Ishikawa (cell line): ENCODE measurements around the gene RASA3.

Experiments
- CEBPB ChIP-seq: IDR thresholded peaks from 2 replicates; pipeline ENCODE4 v1.6.1; 2012
- CREB1 ChIP-seq: IDR thresholded peaks from 2 replicates; pipeline ENCODE4 v1.6.1; 2012; ENCODE audit warnings: low read depth
- EGR1 ChIP-seq: IDR thresholded peaks from 2 replicates; pipeline ENCODE4 v1.6.1; 2012
- EP300 ChIP-seq: IDR thresholded peaks from 2 replicates; pipeline ENCODE4 v1.6.1; 2012; ENCODE audit warnings: borderline replicate concordance
- FOXM1 ChIP-seq: IDR thresholded peaks from 2 replicates; pipeline ENCODE4 v1.6.1; 2012; ENCODE audit warnings: low read depth, borderline replicate concordance
- NFIC ChIP-seq: IDR thresholded peaks from 2 replicates; pipeline ENCODE4 v1.6.1; 2012
- RAD21 ChIP-seq: IDR thresholded peaks from 2 replicates; pipeline ENCODE4 v1.6.1; 2012; ENCODE audit warnings: low read depth
- REST ChIP-seq: IDR thresholded peaks from 2 replicates; pipeline ENCODE4 v1.6.1; 2012; ENCODE audit warnings: low read depth, mild to moderate bottlenecking
- TAF1 ChIP-seq: IDR thresholded peaks from 2 replicates; pipeline ENCODE4 v1.6.1; 2012; ENCODE audit warnings: low read depth, mild to moderate bottlenecking
- TCF12 ChIP-seq: IDR thresholded peaks from 2 replicates; pipeline ENCODE4 v1.6.1; 2012; ENCODE audit warnings: low read depth
- TEAD4 ChIP-seq: IDR thresholded peaks from 2 replicates; pipeline ENCODE4 v1.6.1; 2012
- YY1 ChIP-seq: IDR thresholded peaks from 2 replicates; pipeline ENCODE4 v1.6.1; 2012; ENCODE audit warnings: low read depth
- ZBTB7A ChIP-seq: IDR thresholded peaks from 2 replicates; pipeline ENCODE4 v1.6.1; 2012; ENCODE audit warnings: low read depth
- TF ChIP-seq, protein P1 (sequence below): IDR thresholded peaks from 2 replicates; pipeline ENCODE4 v1.6.1; 2012
- TF ChIP-seq, protein P2 (sequence below): IDR thresholded peaks from 2 replicates; pipeline ENCODE4 v1.6.1; 2012

RASA3 gene

DNA sequence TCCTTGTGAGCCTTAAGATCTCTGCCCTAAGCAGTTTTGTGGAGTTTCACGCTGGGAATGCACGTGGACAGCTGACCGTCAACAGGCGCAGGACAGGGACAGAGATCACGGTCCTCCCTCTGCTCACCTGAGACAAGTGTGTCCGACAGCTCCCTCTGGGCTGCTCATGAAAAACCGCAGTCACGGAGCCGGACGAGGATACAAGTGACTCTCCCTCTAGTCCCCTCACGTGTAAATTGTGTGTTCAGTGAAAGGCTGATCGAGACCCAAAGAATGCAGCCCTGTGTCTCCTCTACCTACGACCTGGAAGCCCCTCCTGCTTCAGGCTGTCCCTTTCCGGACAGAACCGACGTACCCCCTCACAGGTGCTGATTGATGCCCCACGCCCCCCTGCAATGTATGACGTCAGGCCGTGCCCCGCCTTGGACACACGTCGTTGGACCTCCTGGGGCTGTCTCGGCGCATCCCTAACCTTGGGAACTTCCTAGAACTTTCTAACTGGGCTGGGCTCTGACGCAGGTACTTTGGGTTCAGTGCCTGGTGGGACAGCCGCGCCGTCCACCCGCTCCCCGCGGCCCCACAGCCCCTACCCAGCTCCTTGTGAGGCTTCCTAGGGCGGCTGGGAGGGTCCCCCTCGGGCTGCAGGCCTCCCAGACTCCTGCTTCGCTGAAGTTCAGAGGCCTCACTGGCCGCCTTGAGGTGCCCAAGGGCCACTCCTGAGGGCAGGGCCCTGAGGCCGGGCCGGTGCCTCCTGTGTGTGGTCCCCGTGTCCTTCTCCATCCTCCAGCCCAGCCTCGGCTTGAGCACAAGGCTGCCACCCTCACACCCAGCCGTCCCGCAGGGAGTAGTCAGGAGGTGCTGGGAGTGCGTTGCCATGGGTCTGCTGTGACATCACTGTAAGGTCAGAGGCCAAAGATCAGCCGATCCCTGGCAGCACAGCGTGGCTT lies 158.9 kb downstream of the RASA3 start, which contains the start of gene C13orf46:
TSS of gene C13orf46 (minus strand) at position 859 of the 947 bp plus-strand sequence. CDS start at position 780, 79 bp downstream.
- TF ChIP-seq EP300 (no peak), REST (no peak), CREB1 (no peak), EGR1 (no peak), YY1 (no peak), TAF1 (no peak)
- TF ChIP-seq, protein P1, sequence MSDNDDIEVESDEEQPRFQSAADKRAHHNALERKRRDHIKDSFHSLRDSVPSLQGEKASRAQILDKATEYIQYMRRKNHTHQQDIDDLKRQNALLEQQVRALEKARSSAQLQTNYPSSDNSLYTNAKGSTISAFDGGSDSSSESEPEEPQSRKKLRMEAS = no peak

DNA sequence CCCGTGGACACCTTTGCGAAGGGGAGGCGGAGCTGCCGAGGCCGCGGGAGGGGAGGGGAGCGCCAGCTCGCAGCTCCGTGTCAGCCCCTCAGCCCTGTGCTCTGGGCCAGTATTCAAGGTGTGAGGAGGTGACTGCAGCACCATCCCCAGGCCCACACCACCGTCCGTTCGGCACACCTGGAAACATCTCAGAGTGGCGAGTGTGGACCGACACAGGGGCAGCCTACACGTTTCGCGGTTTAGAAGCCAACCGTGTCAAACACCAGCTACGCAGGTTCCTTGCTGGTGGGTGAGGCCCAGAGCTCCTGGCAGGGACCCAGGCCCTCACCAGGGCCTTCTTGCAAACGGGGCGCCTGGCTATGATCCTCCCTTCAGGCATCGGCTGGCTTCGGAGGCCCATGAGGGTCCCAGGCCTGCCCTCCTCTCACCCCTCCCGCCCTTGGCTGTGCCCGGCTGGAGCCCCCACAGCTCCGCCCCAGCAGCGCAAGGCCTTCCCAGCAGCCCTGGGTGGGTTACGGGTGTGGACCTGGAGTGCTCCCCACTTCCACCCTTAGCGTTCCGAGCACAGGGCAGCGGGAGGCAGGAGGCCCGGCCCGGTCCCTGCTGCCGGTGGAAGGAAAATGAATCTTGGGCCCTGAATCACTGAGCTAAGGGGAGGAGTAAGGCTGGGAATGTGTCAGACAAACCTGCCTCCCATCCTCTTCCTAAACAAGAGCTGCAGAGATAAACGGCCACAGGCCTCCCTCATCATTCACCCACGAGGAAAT lies 159.8 kb downstream of the RASA3 start:
- TF ChIP-seq NFIC = no peak
- no peak for TF ChIP-seq EGR1
- TF ChIP-seq TEAD4 = no peak
- TF ChIP-seq CEBPB = no peak
- TF ChIP-seq TAF1 = no peak

DNA sequence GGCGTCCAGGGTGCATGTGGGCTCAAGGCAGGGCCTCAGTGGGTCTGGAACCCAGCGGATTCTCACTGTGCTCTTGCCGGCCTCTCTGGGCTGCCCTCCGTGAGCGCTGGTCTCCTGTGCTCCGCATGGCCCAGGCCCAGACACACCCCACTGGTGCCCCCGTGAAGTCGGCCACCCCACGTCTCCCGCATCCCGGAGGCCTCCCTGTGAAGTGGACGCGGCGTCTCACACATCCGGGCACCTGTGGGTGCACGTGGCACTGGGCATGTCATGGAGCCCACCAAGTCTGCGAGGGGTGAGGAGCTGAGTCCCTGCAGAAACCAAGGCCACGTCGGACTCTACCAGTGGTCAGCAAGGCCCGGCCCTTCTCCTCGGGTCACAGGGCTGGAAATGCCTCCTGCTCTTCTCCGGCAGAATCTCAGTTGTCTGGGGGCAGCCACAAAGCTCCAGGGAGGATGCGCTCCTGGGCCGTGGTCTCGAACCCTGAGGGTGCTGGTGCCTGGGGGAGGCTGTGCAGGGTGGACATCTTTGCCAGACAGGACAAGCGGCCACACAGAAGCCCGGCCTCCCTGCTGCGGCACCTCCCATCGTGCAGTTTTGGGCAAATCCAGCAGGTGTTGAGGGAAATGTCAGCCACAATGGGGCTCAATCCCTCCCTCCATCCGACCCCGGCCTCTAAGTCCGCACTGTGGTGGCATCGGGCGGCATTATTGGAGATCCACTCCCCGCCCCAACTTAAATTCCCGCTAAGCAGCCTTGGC lies 160.8 kb downstream of the RASA3 start:
- TF ChIP-seq REST = no peak
- TF ChIP-seq EP300 = no peak
- no peak for TF ChIP-seq EGR1
- TF ChIP-seq CEBPB = no peak
- TF ChIP-seq, protein P2, sequence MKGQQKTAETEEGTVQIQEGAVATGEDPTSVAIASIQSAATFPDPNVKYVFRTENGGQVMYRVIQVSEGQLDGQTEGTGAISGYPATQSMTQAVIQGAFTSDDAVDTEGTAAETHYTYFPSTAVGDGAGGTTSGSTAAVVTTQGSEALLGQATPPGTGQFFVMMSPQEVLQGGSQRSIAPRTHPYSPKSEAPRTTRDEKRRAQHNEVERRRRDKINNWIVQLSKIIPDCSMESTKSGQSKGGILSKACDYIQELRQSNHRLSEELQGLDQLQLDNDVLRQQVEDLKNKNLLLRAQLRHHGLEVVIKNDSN = no peak
- no peak for TF ChIP-seq YY1

DNA sequence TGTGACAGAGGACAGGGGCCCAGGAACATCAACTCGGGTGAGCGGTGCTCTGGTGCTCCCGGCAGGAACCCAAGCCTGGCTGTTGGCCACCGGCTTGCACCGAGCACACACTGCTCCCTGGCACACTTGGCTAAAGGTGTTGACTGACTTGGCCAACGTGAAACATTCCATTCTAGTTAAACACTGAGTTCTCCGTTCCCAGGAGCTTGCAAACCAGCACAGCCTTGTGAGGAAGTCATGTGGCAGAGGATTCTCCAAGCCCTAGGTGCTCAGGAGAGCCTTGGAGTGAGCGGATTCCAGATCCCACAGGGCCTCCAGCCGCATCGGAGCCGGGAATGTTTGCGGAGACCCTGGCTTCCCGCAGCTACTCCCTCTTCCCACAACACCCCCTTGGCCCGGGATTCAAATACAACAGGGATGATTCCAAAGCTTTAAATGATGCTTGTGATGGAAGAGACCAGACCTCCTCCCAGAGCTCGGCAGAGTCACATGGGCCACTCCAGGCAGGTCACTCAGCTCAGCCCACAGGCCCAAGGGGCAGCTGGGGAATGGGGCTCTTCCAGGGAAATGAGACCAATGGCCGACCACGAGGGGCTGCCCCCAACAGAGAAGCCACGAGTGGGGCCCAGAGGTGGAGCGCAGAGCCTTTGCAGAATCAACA lies 161.5 kb downstream of the RASA3 start:
- TF ChIP-seq TCF12 = no peak; the same call in 1 of the 2 replicates
- peak; percentile 58; the same call in 1 of the 2 replicates for TF ChIP-seq NFIC

DNA sequence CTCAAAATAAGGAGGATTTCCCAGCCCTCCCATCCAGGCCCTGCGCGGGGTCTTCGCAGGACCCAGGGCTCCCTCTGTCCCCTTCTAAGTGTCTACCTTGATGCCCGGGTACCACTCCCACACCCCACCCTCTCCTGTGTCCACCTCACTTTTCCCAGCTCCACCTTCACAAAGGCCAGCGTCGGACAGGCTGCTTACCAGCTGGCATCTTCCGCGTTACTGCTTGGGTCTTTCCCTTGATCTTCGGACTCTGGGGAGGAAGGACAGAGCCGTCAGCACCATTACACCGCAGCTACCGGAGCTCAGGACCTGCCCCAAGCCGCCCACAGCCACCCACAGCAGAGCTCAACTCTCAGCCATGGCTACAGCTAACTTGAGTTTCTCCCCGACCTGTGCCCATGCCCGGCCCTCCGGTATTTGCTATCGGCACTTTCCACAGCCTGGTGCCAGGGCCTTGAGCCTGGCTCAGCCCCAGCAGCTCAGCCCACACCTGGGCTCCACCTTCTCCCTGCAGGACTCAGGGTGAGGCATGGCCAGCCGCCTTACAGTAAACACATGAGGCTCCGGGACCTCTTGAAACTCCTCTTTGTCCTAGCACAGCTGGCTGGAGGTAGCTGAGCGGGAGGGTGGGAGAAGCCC lies 162.3 kb downstream of the RASA3 start:
- no peak for TF ChIP-seq CEBPB
- no peak for TF ChIP-seq FOXM1
- TF ChIP-seq REST = no peak
- TF ChIP-seq, protein P2 = no peak
- TF ChIP-seq TCF12 = no peak
- no peak for TF ChIP-seq YY1
- no peak for TF ChIP-seq RAD21
- no peak for TF ChIP-seq ZBTB7A
- no peak for TF ChIP-seq CREB1
- no peak for TF ChIP-seq EGR1
- TF ChIP-seq TAF1 = no peak
- TF ChIP-seq, protein P1 = no peak
- no peak for TF ChIP-seq TEAD4
